SK-N-SH treated with all-trans-retinoic acid at 6 μM for 48 hours (cell line): ENCODE results near the gene ADAT3.

ENCODE experiments used
- ATAC-seq: fragments of 200-7000 bp; cut with Tn5 transposase; 3 replicates; pipeline ENCODE4 v1.9.1; 2020; ENCODE audit warnings: mild to moderate bottlenecking, moderate library complexity
- CSDC2 ChIP-seq: fragments of 250-450 bp; sonication (Bioruptor Pico); IDR thresholded peaks from 2 replicates; pipeline ENCODE4 v1.5.0; 2020; ENCODE audit warnings: mild to moderate bottlenecking, moderate library complexity
- ESRRG ChIP-seq: fragments of 250-450 bp; sonication (Bioruptor Pico); IDR thresholded peaks from 2 replicates; pipeline ENCODE4 v1.6.1; 2021; ENCODE audit warnings: mild to moderate bottlenecking
- GLIS3 ChIP-seq: fragments of 250-450 bp; sonication (Bioruptor Pico); IDR thresholded peaks from 2 replicates; pipeline ENCODE4 v1.5.0; 2020; ENCODE audit warnings: mild to moderate bottlenecking, moderate library complexity
- OSR1 ChIP-seq: fragments of 250-450 bp; sonication (Bioruptor Pico); IDR thresholded peaks from 2 replicates; pipeline ENCODE4 v1.8.0; 2022; ENCODE audit warnings: moderate library complexity, mild to moderate bottlenecking, inconsistent platforms
- PATZ1 ChIP-seq: fragments of 250-450 bp; sonication (Bioruptor Pico); IDR thresholded peaks from 2 replicates; pipeline ENCODE4 v1.8.0; 2020; ENCODE audit warnings: mild to moderate bottlenecking, moderate library complexity, borderline replicate concordance
- POU6F1 ChIP-seq: fragments of 250-450 bp; sonication (Bioruptor Pico); IDR thresholded peaks from 2 replicates; pipeline ENCODE4 v1.8.0; 2021; ENCODE audit warnings: low read depth, mild to moderate bottlenecking, moderate library complexity, borderline replicate concordance
- RARB ChIP-seq: fragments of 250-450 bp; sonication (Bioruptor Pico); IDR thresholded peaks from 2 replicates; pipeline ENCODE4 v1.8.0; 2021; ENCODE audit warnings: mild to moderate bottlenecking, moderate library complexity
- SNAI2 ChIP-seq: fragments of 250-450 bp; sonication (Bioruptor Pico); IDR thresholded peaks from 2 replicates; pipeline ENCODE4 v1.5.0; 2020; ENCODE audit warnings: mild to moderate bottlenecking, moderate library complexity
- TCF4 ChIP-seq: fragments of 250-450 bp; sonication (Bioruptor Pico); IDR thresholded peaks from 2 replicates; pipeline ENCODE4 v1.8.0; 2021; ENCODE audit warnings: mild to moderate bottlenecking, moderate library complexity, borderline replicate concordance
- TOX ChIP-seq: fragments of 250-450 bp; sonication (Bioruptor Pico); IDR thresholded peaks from 2 replicates; pipeline ENCODE4 v1.8.0; 2021; ENCODE audit warnings: mild to moderate bottlenecking, moderate library complexity, borderline replicate concordance
- ZC3H10 ChIP-seq: fragments of 250-450 bp; sonication (Bioruptor Pico); IDR thresholded peaks from 2 replicates; pipeline ENCODE4 v1.5.1; 2021; ENCODE audit warnings: mild to moderate bottlenecking, moderate library complexity
- ZFP3 ChIP-seq: fragments of 250-450 bp; sonication (Bioruptor Pico); IDR thresholded peaks from 2 replicates; pipeline ENCODE4 v1.5.0; 2020; ENCODE audit warnings: mild to moderate bottlenecking, moderate library complexity
- ZFP30 ChIP-seq: fragments of 450-650 bp; formaldehyde crosslinking; IDR thresholded peaks from 2 replicates; pipeline ENCODE4 v1.5.0; 2022; ENCODE audit warnings: mild to moderate bottlenecking, moderate library complexity
- ZNF565 ChIP-seq: fragments of 450-650 bp; formaldehyde crosslinking; conservative IDR thresholded peaks from 2 replicates; pipeline ENCODE4 v1.5.0; 2020; ENCODE audit warnings: low read depth, mild to moderate bottlenecking, moderate library complexity
- ZNF70 ChIP-seq: fragments of 450-650 bp; formaldehyde crosslinking; IDR thresholded peaks from 2 replicates; pipeline ENCODE4 v1.5.0; 2020; ENCODE audit warnings: mild to moderate bottlenecking, moderate library complexity
- ZNF8 ChIP-seq: fragments of 450-650 bp; formaldehyde crosslinking; IDR thresholded peaks from 2 replicates; pipeline ENCODE4 v1.5.0; 2020; ENCODE audit warnings: mild to moderate bottlenecking, moderate library complexity
- TF ChIP-seq, protein P1 (sequence below): fragments of 250-450 bp; sonication (Bioruptor Pico); IDR thresholded peaks from 2 replicates; pipeline ENCODE4 v1.5.0; 2020; ENCODE audit warnings: mild to moderate bottlenecking, moderate library complexity

The ADAT3 gene

GRCh38 chr19:1931445-1931844 is 26.2 kb downstream of the ADAT3 start (continued):
- TF ChIP-seq, protein P1, sequence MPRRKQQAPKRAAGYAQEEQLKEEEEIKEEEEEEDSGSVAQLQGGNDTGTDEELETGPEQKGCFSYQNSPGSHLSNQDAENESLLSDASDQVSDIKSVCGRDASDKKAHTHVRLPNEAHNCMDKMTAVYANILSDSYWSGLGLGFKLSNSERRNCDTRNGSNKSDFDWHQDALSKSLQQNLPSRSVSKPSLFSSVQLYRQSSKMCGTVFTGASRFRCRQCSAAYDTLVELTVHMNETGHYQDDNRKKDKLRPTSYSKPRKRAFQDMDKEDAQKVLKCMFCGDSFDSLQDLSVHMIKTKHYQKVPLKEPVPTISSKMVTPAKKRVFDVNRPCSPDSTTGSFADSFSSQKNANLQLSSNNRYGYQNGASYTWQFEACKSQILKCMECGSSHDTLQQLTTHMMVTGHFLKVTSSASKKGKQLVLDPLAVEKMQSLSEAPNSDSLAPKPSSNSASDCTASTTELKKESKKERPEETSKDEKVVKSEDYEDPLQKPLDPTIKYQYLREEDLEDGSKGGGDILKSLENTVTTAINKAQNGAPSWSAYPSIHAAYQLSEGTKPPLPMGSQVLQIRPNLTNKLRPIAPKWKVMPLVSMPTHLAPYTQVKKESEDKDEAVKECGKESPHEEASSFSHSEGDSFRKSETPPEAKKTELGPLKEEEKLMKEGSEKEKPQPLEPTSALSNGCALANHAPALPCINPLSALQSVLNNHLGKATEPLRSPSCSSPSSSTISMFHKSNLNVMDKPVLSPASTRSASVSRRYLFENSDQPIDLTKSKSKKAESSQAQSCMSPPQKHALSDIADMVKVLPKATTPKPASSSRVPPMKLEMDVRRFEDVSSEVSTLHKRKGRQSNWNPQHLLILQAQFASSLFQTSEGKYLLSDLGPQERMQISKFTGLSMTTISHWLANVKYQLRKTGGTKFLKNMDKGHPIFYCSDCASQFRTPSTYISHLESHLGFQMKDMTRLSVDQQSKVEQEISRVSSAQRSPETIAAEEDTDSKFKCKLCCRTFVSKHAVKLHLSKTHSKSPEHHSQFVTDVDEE (CRISPR knock-in tag), result no peak
- no peak for TF ChIP-seq OSR1 (CRISPR knock-in tag)
- TF ChIP-seq ZNF8 (CRISPR knock-in tag), result no peak
- no peak for TF ChIP-seq ZFP30 (CRISPR knock-in tag)
- TF ChIP-seq CSDC2, result no peak
- no peak for TF ChIP-seq ZC3H10 (CRISPR knock-in tag)

- TF ChIP-seq GLIS3 (CRISPR knock-in tag) (no peak), POU6F1 (no peak), ZFP3 (CRISPR knock-in tag) (no peak), ZNF565 (no peak)
- no peak for ATAC-seq
These were observed 27.2 kb downstream of the ADAT3 start for GRCh38 chr19:1932395-1932794.

GRCh38 chr19:1933244-1933643 is 28.0 kb downstream of the ADAT3 start:
- no peak for ATAC-seq
- TF ChIP-seq GLIS3 (CRISPR knock-in tag) (no peak), POU6F1 (no peak), ZNF8 (CRISPR knock-in tag) (no peak), OSR1 (CRISPR knock-in tag) (no peak)

- TF ChIP-seq ZNF565 (no peak), ZFP3 (CRISPR knock-in tag) (no peak), ZNF70 (no peak), ESRRG (CRISPR knock-in tag) (no peak), POU6F1 (no peak), OSR1 (CRISPR knock-in tag) (no peak), PATZ1 (CRISPR knock-in tag) (no peak), RARB (CRISPR knock-in tag) (no peak), CSDC2 (no peak)
- no peak for ATAC-seq
These were observed 28.7 kb downstream of the ADAT3 start for GRCh38 chr19:1933942-1934341.

DNA sequence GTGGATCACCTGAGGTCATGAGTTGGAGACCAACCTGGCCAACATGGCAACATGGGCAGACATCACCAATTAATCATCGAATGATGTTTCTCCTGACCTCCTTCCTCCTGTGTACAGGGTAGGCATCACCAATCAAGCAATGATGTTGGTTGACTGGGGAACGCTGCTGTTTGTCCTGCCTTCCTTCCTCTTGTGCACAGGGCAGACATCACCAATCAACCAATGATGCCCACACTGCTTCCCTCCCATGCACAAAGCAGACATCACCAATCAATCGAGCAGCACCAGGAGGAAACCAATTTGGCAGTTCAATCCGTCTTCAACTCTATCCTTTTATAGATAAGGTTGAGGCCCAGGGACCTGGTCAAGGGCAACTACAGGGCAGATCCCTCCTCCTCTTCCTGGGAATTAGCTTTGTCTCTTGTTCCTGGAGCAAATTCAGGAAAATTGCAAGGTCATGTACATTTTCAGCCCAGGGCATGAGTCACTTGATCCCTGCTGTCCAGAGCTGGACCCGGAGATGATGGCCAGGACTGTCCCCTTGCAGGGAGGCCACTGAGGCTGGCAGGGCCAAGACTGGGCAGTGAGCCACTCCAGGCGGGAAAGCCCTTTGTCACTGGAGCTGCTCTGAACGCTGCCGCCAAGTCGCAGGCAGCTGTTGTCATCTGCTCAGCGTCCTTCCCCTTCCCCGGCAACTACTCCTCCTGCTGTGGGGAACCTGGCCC is 30.4 kb downstream of the ADAT3 start:
- no peak for ATAC-seq
- no peak for TF ChIP-seq POU6F1
- no peak for TF ChIP-seq ZC3H10 (CRISPR knock-in tag)
- TF ChIP-seq PATZ1 (CRISPR knock-in tag), result no peak
- TF ChIP-seq ZFP3 (CRISPR knock-in tag), result no peak
- TF ChIP-seq CSDC2, result no peak
- TF ChIP-seq TCF4 (CRISPR knock-in tag), result no peak
- no peak for TF ChIP-seq SNAI2 (CRISPR knock-in tag)
- no peak for TF ChIP-seq TOX
- TF ChIP-seq RARB (CRISPR knock-in tag), result no peak
